HG02610 (cell line): ENCODE results near the gene CLBA1.
"Not testable (repeated sequence)": the region's sequence is repeated elsewhere in the genome, so short reads cannot be mapped to it uniquely, and the experiment has no call there.

Source experiments
- ATAC-seq: cut with Tn5 transposase; IDR thresholded peaks from one replicate; pipeline ENCODE4 v1.9.1; 2021; ENCODE audit warnings: mild to moderate bottlenecking, moderate library complexity; ENCODE audit not compliant: unreplicated experiment

The CLBA1 gene

GRCh38 chr14:104985675-104986486, at the start of gene CLBA1:
CLBA1 (plus strand) TSS chr14:104985788; CDS start chr14:104986432, 644 bp downstream.
- ATAC-seq, result peak; percentile 93

- ATAC-seq, result no peak
Measured at GRCh38 chr14:104935955-104936354, 49.6 kb upstream of the CLBA1 start.

GRCh38 chr14:104936361-104937155, 49.0 kb upstream of the CLBA1 start:
- no peak for ATAC-seq

- ATAC-seq, result no peak
Measured at GRCh38 chr14:104937161-104937560, 48.4 kb upstream of the CLBA1 start.

GRCh38 chr14:104937694-104938365, 47.8 kb upstream of the CLBA1 start:
- ATAC-seq, result no peak

GRCh38 chr14:104938436-104938835, 47.2 kb upstream of the CLBA1 start:
- ATAC-seq, result no peak

- ATAC-seq, result no peak
Measured at GRCh38 chr14:104938960-104939359, 46.6 kb upstream of the CLBA1 start.

- ATAC-seq, result no peak
Measured at GRCh38 chr14:104939666-104940410, 45.8 kb upstream of the CLBA1 start.

GRCh38 chr14:104940526-104941150, 45.0 kb upstream of the CLBA1 start:
- no peak for ATAC-seq

- ATAC-seq, result no peak
Measured at GRCh38 chr14:104941508-104942365, 43.9 kb upstream of the CLBA1 start.

GRCh38 chr14:104942586-104942985, 43.0 kb upstream of the CLBA1 start:
- no peak for ATAC-seq

GRCh38 chr14:104943216-104944015, 42.2 kb upstream of the CLBA1 start:
- ATAC-seq, result not testable (repeated sequence)

- not testable (repeated sequence) for ATAC-seq
Measured at GRCh38 chr14:104944016-104944308, 41.6 kb upstream of the CLBA1 start.

- ATAC-seq, result not testable (repeated sequence)
Measured at GRCh38 chr14:104944436-104945205, 41.0 kb upstream of the CLBA1 start.

- ATAC-seq, result not testable (repeated sequence)
Measured at GRCh38 chr14:104945266-104945665, 40.3 kb upstream of the CLBA1 start.

GRCh38 chr14:104945986-104946965, 39.3 kb upstream of the CLBA1 start:
- ATAC-seq, result not testable (repeated sequence)

GRCh38 chr14:104947201-104947600, 38.4 kb upstream of the CLBA1 start:
- ATAC-seq, result not testable (repeated sequence)
